HG03521 (cell line): ENCODE measurements around the gene RNASE8.
A peak's percentile ranks its signal among the peaks of the same experiment; 100 is the strongest.

Experiments
- ATAC-seq: cut with Tn5 transposase; IDR thresholded peaks from one replicate; pipeline ENCODE4 v1.9.1; 2021; ENCODE audit warnings: mild to moderate bottlenecking, moderate library complexity; ENCODE audit not compliant: unreplicated experiment

The RNASE8 gene

DNA sequence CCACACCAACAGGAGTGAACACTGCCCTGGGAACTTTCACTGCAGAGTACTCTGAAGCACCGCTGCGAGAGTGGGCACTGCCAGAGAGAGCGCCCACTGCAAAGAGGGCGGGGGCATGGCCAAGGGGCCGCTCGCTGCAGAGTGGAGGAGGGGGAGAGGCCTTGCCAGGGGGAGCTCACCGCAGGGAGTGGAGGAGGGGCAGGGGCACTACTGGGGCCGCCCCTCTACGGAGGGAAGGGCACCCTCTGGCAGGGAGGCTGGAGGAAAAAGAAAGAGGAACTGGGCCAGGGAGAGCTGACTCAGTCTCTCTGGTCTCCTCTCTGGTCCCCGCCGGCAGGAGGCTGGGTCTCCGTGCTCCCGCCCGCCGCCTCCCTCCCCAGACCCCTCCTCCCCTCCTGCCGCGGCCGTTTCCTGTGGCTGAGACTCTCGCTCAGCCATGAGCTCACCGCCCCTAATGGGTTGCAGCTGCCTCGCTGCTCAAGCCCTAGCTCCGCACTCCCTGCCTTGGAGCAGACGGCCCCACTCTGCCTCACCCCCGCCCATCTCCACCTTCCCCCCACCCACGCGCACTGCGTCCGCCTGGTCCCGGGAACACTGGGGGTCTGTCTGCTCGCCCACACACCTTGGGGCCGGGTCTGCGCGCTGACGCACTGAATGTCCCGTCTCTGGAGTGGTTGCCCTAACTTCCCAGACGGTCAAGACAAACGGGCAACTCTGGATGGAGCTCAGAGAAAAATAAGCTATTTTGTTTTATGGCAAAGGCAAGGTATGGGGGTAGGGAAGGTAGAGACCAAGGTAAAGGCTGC is 13.8 kb downstream of the RNASE8 start:
- peak; percentile 64 for ATAC-seq

DNA sequence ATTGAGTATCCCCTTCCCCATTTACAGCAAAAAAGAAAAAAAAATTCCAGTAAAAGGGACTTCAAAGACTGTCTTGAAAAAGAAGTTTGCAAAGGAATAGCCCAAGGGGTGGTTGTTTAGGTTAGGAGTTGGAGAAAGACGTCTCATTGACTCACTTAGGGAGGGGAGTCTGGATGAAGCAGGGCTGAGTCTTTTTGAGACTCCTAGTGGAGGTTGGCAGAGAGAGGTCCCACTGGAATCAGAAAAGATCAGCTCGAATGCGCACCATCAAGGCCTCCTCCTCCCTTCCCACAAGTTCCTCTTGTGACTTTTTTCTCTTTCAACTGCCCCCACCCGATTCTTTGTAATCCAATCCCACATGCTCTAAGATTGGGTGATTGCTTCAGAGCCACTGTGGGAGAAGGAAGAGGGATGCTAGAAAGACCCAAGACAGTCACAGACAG is 14.4 kb downstream of the RNASE8 start:
- ATAC-seq, result no peak

- no peak for ATAC-seq
Observed at GRCh38 chr14:21072781-21073339, 15.2 kb downstream of the RNASE8 start.

- no peak for ATAC-seq
Observed at GRCh38 chr14:21073921-21074320, 16.3 kb downstream of the RNASE8 start.

- no peak for ATAC-seq
Observed at GRCh38 chr14:21074398-21075272, 17.0 kb downstream of the RNASE8 start.

- no peak for ATAC-seq
Observed at GRCh38 chr14:21075719-21076437, 18.3 kb downstream of the RNASE8 start.

GRCh38 chr14:21077672-21078071 is 20.1 kb downstream of the RNASE8 start:
- ATAC-seq, result no peak

DNA sequence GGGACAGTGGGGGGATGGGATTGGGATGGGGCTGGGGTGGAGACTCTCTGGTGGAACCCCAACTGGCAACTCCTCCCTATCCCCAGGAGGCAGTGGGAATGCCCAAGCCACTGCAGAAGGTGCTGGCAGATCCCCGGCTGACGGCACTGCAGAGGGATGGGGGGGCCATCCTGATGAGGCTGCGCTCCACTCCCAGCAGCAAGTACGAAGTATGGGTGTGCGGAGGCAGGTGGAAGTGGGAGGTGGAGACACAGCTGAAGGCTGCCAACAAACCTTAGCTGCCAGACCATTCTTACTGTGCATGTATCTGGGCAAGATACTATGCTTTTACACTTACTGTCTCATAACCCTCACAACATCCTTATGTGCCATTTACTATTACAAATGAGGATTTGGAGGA is 20.7 kb downstream of the RNASE8 start:
- no peak for ATAC-seq

- no peak for ATAC-seq
Observed at GRCh38 chr14:21078726-21079125, 21.1 kb downstream of the RNASE8 start.

GRCh38 chr14:21081521-21082142 is 24.0 kb downstream of the RNASE8 start:
- ATAC-seq, result no peak

- no peak for ATAC-seq
Observed at GRCh38 chr14:21083565-21084325, 26.1 kb downstream of the RNASE8 start.

GRCh38 chr14:21084396-21084795 is 26.8 kb downstream of the RNASE8 start:
- no peak for ATAC-seq

DNA sequence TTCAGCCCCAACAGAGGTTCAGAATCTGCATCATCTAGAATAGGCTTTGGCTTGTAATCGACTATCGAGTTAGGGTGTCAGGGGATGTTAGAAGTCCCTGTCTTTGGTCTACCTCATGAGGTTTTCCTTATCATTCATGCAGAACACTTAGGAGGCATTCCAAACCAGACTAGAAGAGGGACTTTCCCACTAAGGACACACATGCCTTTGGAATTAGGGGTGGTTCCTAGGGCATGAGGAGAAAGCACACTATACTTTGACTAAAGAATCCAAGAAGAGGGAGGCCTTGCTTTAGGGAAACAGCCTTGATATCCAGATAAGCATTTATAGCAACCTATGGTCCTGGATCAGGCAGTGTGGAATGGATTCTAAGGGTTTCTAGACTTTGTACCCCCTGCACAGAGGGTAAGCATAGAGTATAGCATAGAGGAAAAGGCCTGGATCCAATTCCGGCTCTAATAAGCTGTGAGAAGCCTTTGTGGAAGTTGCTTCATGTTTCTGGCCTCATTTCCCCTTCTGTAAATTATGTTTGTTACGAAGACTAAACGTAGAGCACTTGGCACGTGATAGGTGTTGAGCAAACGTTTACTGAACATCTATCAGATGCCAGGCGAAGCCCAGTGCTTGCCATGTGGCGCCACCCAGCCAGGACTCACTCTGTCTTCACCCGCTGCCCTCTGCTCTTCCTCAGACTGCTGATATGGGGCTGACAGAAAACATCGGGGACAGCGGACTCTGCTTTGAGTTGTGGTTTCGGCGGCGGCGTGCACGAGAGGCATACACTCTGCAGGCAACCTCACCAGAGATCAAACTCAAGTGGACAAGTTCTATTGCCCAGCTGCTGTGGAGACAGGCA is 27.6 kb downstream of the RNASE8 start:
- ATAC-seq, result no peak

GRCh38 chr14:21086908-21087293 is 29.3 kb downstream of the RNASE8 start:
- ATAC-seq, result no peak

DNA sequence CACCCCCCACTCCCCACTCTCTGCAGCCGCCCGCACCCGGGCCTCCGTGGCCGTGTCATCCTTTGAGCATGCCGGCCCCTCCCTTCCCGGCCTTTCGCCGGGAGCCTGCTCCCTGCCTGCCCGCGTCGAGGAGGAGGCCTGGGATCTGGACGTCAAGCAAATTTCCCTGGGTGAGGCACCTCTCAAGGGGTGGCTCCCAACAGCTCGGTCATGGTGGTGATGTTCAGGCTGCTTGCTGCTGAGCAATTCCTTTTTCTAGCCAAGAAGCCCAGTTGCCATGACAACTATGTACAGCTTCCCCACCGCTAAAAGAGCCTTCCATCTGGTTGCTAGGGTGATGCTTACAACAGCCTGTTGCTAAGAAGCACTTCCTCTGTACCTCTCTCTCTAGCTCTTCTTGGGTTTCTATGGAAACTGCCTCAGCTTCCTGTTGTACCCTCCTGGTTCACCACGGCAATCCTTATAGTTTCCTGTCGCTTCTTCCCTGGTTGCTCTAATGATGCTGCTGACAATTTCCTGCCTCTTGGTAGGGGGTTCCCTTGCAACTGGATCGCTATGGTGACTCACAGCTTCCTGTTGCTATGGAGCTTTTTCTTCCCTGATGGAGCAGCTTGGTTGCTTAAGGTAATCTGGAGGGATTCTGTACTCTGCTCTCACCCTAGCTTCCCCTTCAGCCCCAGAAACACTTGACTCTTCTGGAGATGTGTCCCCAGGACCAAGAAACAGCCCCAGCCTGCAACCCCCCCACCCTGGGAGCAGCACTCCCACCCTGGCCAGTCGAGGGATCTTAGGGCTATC is 29.9 kb downstream of the RNASE8 start:
- ATAC-seq, result peak; percentile 48

DNA sequence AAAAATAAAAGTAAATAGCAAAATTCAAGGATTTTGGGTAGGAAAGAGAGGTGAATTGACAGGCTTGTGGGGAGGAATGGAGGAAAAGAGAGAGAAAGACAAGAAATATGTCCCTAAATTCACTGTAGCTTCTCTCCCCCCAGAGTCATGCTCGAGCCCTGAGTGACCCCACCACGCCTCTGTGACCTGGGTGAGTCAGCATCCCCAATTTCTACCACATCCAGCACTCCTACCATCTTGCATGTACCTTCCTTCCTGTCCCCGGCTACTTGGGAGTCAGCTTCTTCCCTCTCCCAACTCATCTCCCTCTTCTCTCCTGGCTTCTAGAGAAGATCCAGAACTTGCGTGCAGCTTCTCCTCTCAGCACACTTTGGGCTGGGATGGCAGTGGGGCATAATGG is 31.1 kb downstream of the RNASE8 start:
- no peak for ATAC-seq

DNA sequence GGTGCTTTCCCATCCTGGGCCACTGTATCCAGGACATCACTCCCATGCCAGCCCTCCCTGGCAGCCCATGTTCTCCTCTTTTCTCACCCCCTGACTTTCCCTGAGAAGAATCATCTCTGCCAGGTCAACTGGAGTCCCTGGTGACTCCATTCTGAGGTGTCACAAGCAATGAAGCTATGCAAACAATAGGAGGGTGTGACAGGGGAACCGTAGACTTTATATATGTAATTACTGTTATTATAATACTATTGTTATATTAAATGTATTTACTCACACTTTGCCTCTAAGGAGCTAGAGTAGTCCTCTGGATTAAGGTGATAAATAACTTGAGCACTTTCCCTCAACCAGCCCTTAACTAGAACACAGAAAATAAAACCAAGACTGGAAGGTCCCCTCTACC is 31.6 kb downstream of the RNASE8 start:
- ATAC-seq, result no peak

DNA sequence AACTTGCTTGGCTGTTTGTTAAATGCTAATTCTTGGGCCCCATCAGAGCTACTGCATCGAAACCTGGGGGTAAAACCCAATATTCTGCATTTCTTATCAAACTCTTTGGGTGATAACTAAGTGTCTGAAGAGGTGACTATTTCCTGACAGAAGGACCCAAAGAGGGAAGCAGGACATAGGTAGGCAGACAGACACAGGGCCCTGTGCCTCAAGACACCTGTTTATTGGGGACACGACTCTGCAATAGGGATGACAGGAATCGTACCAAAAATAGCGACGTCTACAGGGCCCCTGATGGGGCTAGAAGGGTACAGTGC is 32.2 kb downstream of the RNASE8 start:
- no peak for ATAC-seq
